MM.1S (cell line): ENCODE results near the gene CACNA1D.

Experiments
- CTCF ChIP-seq: fragments of 300-600 bp; sonication (generic); IDR thresholded peaks from 2 replicates; pipeline ENCODE4 v1.5.1; 2016; ENCODE audit warnings: antibody characterized with exemption, low read length, mixed read lengths
- EZH2 ChIP-seq: fragments of 300-600 bp; sonication (generic); optimal IDR thresholded peaks from 2 replicates; pipeline ENCODE3; 2017; ENCODE audit warnings: low read depth, mild to moderate bottlenecking, antibody characterized with exemption, low read length, mixed read lengths

- TF ChIP-seq CTCF (no peak), EZH2 (no peak)
Observed at GRCh38 chr3:53688989-53689388, 194.6 kb downstream of the CACNA1D start.
